Suppressor macrophage treated with lipopolysaccharide for 4 hours (primary cell): ENCODE measurements around the gene LIME1.
"Not testable (repeated sequence)": the region's sequence is repeated elsewhere in the genome, so short reads cannot be mapped to it uniquely, and the experiment has no call there.

ENCODE experiments used
- DNase-seq: peaks from one replicate; pipeline ENCODE4 v3.0.0-alpha.2; 2020

The LIME1 gene

DNA sequence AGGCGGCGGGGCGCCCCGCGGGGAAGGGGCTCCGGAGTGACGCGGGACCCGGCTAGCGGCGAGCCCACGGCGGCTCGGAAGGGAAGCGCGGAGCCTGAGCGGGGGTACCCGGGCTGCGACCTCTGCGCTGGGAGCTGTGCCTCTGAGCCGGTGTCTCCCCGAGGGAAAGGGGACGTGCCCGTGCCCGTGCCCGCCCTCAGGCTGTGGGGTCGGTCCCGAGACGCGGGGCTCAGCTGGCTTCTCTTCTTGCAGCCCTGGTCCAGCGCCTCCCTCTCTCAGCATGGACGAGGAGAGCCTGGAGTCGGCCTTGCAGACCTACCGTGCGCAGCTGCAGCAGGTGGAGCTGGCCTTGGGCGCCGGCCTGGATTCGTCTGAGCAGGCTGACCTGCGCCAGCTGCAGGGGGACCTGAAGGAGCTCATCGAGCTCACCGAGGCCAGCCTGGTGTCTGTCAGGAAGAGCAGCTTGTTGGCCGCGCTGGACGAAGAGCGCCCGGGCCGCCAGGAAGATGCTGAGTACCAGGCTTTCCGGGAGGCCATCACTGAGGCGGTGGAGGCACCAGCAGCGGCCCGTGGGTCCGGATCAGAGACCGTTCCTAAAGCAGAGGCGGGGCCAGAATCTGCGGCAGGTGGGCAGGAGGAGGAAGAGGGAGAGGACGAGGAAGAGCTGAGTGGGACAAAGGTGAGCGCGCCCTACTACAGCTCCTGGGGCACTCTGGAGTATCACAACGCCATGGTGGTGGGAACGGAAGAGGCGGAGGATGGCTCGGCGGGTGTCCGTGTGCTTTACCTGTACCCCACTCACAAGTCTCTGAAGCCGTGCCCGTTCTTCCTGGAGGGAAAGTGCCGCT is 27.9 kb upstream of the LIME1 start:
- no peak for DNase-seq

- no peak for DNase-seq
Observed at GRCh38 chr20:63709149-63709527, 27.3 kb upstream of the LIME1 start.

GRCh38 chr20:63711085-63711645 is 25.3 kb upstream of the LIME1 start:
- no peak for DNase-seq

DNA sequence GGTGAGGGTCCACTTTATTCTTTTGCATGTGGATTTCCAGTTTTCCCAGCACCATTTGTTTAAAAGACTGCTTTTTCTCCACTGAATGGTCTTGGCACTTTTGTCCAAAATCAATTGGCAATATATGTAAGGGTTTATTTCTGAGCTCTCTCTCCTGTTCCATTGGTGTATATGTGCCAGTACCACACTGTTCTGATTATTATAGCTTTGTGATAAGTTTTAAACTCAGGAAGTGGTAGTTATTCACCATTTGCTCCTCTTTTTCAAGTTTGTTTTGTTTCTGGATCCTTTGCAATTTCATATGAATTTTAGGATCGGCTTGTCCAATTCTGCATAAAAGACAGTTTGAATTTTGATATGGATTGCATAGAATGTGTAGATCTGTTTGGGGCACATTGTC is 24.3 kb upstream of the LIME1 start:
- no peak for DNase-seq

DNA sequence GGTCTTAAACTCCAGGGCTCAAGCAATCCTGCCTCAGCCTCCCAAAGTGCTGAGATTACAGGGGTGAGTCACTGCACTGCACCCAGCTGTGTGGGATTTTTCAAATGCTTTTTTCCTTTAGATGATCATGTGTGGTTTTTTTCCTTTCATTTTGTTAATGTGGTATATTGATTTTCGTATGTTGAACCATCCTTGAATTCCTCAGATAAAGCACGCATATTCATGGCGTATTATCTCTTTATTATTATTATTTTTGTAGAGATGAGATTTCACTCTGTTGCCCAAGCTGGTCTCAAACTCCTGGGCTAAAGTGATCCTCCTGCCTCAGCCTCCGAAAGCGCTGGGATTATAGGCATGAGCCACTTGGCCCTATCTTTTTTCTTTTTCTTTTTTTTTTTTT is 21.6 kb upstream of the LIME1 start:
- no peak for DNase-seq

GRCh38 chr20:63718996-63719395 is 17.5 kb upstream of the LIME1 start:
- DNase-seq: no peak

GRCh38 chr20:63722967-63723622 is 13.4 kb upstream of the LIME1 start:
- not testable (repeated sequence) for DNase-seq

- DNase-seq: not testable (repeated sequence)
Observed at GRCh38 chr20:63730189-63730733, 6.2 kb upstream of the LIME1 start.

- DNase-seq: no peak
Observed at GRCh38 chr20:63731410-63731809, 5.1 kb upstream of the LIME1 start.

GRCh38 chr20:63732118-63733095 is 4.1 kb upstream of the LIME1 start:
- no peak for DNase-seq

- no peak for DNase-seq
Observed at GRCh38 chr20:63733117-63733516, 3.3 kb upstream of the LIME1 start.

GRCh38 chr20:63733579-63734081 is 2.8 kb upstream of the LIME1 start:
- DNase-seq: no peak

DNA sequence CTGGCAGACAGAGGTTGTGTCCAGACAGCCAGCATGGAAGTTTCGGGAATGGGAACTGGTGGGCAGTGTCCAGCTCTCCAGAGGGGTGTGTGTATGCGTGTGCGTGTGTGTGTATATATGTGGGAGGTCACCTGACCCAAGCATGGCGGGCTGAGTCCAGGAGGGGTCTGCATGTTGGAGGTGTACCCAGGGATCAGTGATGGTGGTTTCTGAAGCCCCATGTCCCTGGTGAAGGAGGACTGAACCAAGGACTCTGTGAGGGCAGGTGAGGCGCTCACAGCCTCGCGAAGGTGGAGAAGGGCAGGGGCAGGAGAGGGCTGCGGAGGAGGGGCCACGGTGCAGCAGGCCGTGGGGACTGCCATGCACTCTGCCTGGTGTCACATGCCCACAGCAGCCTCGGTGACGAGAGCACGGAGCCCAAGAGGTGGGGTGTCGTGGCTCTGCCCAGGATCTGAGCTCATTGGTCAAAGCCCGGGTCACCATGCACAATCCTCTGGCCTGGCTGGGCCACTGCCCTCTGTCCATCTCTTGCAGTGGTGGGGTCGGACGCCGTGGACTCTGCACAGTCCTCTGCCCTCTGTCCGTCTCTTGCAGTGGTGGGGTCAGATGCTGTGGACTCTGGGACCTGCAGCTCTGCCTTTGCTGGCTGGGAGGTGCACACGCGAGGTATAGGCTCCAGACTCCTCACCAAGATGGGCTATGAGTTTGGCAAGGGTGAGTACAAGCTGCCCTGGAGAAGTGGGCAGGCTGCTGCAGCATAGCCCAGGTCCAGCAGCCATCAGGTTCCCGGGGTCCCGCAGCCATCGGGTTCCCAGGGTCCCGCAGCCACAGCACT is 2.1 kb upstream of the LIME1 start:
- no peak for DNase-seq

- DNase-seq: no peak
Observed at GRCh38 chr20:63734946-63735858, 1.3 kb upstream of the LIME1 start.

GRCh38 chr20:63736893-63737694 is 630 bp downstream of the LIME1 start:
- no peak for DNase-seq

DNA sequence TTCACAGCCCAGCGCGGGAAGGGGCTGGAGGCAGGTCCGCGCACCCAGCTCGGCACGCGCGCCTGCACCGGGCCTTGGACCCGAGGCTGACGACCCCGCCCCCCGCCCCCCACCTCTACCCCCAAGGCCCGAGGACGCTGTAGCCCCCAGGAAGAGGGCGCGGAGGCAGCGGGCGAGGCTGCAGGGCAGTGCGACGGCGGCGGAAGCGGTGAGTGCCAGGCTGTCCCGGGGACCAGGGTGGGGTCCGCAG is 1.2 kb downstream of the LIME1 start:
- no peak for DNase-seq

DNA sequence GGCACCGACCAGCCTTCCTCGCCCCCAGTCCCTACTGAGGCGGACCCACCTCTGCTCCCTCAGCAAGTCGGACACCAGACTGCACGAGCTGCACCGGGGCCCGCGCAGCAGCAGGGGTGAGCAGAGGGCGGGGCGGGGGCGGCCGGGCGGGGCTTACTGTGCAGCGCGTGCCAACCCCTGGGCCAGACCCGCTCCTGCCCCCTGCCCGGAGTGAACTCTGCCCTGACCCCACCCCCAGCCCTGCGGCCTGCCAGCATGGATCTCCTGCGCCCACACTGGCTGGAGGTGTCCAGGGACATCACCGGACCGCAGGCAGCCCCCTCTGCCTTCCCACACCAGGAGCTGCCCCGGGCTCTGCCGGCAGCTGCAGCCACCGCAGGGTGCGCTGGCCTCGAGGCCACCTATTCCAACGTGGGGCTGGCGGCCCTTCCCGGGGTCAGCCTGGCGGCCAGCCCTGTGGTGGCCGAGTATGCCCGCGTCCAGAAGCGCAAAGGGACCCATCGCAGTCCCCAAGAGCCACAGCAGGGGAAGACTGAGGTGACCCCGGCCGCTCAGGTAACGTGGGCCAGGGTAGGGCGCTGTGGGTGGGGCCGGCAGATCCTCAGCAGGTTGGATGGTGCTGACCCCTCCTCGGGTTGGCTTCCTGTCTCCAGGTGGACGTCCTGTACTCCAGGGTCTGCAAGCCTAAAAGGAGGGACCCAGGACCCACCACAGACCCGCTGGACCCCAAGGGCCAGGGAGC is 1.7 kb downstream of the LIME1 start:
- no peak for DNase-seq

GRCh38 chr20:63738687-63739129 is 2.2 kb downstream of the LIME1 start:
- peak; percentile 30 for DNase-seq
